Measurements from ENCODE around the gene LYST.
"Not testable (repeated sequence)": the region's sequence is repeated elsewhere in the genome, so short reads cannot be mapped to it uniquely, and the experiment has no call there.

The LYST gene

GRCh38 chr1:235866205-235866912 lies at the start of gene LYST:
TSS of gene LYST (minus strand) at chr1:235866906. CDS start at chr1:235830417, 36,489 bp downstream.
- Mint-ChIP-seq H3K4me3 (peak within 1 kb of the TSS; percentile 94), H3K4me1 (ENCODE audit: low read depth) (peaks cover 47% of the 10 kb centered on the region), H3K36me3 (ENCODE audit: low read depth) (peaks cover 18% of the 10 kb centered on the region), H3K27me3 (no peaks in the 10 kb centered on the region), H3K27ac (peak within 1 kb of the TSS; percentile 96), H3K9me3 (no peaks in the 10 kb centered on the region)
- intact Hi-C loops (cut with micrococcal nuclease): loop anchor here (1.0 to 10.0 kb wide), 4 partner anchors 14 to 105 kb away; no protein-coding TSS in a partner anchor

GRCh38 chr1:235915489-235915888 lies 48.8 kb upstream of the LYST start:
- Mint-ChIP-seq H3K27ac (peak overlapping the region; percentile 23), H3K4me1 (ENCODE audit: low read depth) (peaks cover 75% of the 10 kb centered on the region)
- H3K4me3 Mint-ChIP-seq; H3K27me3 Mint-ChIP-seq; intact Hi-C loops (cut with micrococcal nuclease); H3K36me3 Mint-ChIP-seq (ENCODE audit: low read depth); H3K9me3 Mint-ChIP-seq: not testable (repeated sequence)

- Mint-ChIP-seq H3K4me3 (no peak overlapping the region), H3K4me1 (ENCODE audit: low read depth) (peaks cover 75% of the 10 kb centered on the region), H3K27ac (no peak overlapping the region), H3K9me3 (no peaks in the 10 kb centered on the region), H3K27me3 (no peaks in the 10 kb centered on the region), H3K36me3 (ENCODE audit: low read depth) (no peaks in the 10 kb centered on the region)
- intact Hi-C loops (cut with micrococcal nuclease): no loop called here
Measured at GRCh38 chr1:235913311-235913710, 46.6 kb upstream of the LYST start.

GRCh38 chr1:235911876-235912275 lies 45.2 kb upstream of the LYST start:
- Mint-ChIP-seq H3K27ac (no peak overlapping the region), H3K36me3 (ENCODE audit: low read depth) (no peaks in the 10 kb centered on the region), H3K9me3 (no peaks in the 10 kb centered on the region), H3K4me3 (no peak overlapping the region), H3K4me1 (ENCODE audit: low read depth) (peaks cover 68% of the 10 kb centered on the region), H3K27me3 (no peaks in the 10 kb centered on the region)
- intact Hi-C loops (cut with micrococcal nuclease): no loop called here

GRCh38 chr1:235911300-235911662 lies 44.6 kb upstream of the LYST start:
- no peak overlapping the region for H3K27ac Mint-ChIP-seq
- no peaks in the 10 kb centered on the region for H3K36me3 Mint-ChIP-seq (ENCODE audit: low read depth)
- no peak overlapping the region for H3K4me3 Mint-ChIP-seq
- H3K9me3 Mint-ChIP-seq: no peaks in the 10 kb centered on the region
- H3K4me1 Mint-ChIP-seq (ENCODE audit: low read depth): peaks cover 63% of the 10 kb centered on the region
- intact Hi-C loops (cut with micrococcal nuclease): no loop called here
- no peaks in the 10 kb centered on the region for H3K27me3 Mint-ChIP-seq

GRCh38 chr1:235910357-235911299 lies 43.9 kb upstream of the LYST start:
- peak overlapping the region; percentile 12 for H3K27ac Mint-ChIP-seq
- H3K27me3 Mint-ChIP-seq: no peaks in the 10 kb centered on the region
- no peak overlapping the region for H3K4me3 Mint-ChIP-seq
- H3K36me3 Mint-ChIP-seq (ENCODE audit: low read depth): no peaks in the 10 kb centered on the region
- H3K4me1 Mint-ChIP-seq (ENCODE audit: low read depth): peaks cover 57% of the 10 kb centered on the region
- intact Hi-C loops (cut with micrococcal nuclease): no loop called here
- no peaks in the 10 kb centered on the region for H3K9me3 Mint-ChIP-seq

- Mint-ChIP-seq H3K36me3 (ENCODE audit: low read depth) (no peaks in the 10 kb centered on the region), H3K27ac (peak overlapping the region; percentile 12), H3K27me3 (no peaks in the 10 kb centered on the region), H3K4me1 (ENCODE audit: low read depth) (peaks cover 45% of the 10 kb centered on the region), H3K4me3 (peak overlapping the region; percentile 6), H3K9me3 (no peaks in the 10 kb centered on the region)
- intact Hi-C loops (cut with micrococcal nuclease): no loop called here
Measured at GRCh38 chr1:235908742-235909520, 42.2 kb upstream of the LYST start.

GRCh38 chr1:235907897-235908240 lies 41.2 kb upstream of the LYST start:
- Mint-ChIP-seq H3K9me3 (no peaks in the 10 kb centered on the region), H3K27me3 (no peaks in the 10 kb centered on the region), H3K4me1 (ENCODE audit: low read depth) (peaks cover 49% of the 10 kb centered on the region), H3K4me3 (no peak overlapping the region), H3K36me3 (ENCODE audit: low read depth) (no peaks in the 10 kb centered on the region), H3K27ac (no peak overlapping the region)
- intact Hi-C loops (cut with micrococcal nuclease): no loop called here

- peaks cover 50% of the 10 kb centered on the region for H3K4me1 Mint-ChIP-seq (ENCODE audit: low read depth)
- H3K36me3 Mint-ChIP-seq (ENCODE audit: low read depth): no peaks in the 10 kb centered on the region
- H3K27ac Mint-ChIP-seq: no peak overlapping the region
- intact Hi-C loops (cut with micrococcal nuclease): no loop called here
- no peaks in the 10 kb centered on the region for H3K9me3 Mint-ChIP-seq
- no peak overlapping the region for H3K4me3 Mint-ChIP-seq
- no peaks in the 10 kb centered on the region for H3K27me3 Mint-ChIP-seq
Measured at GRCh38 chr1:235907187-235907896, 40.6 kb upstream of the LYST start.

- Mint-ChIP-seq H3K9me3 (no peaks in the 10 kb centered on the region), H3K4me3 (no peak overlapping the region), H3K27ac (no peak overlapping the region), H3K4me1 (ENCODE audit: low read depth) (peaks cover 49% of the 10 kb centered on the region), H3K27me3 (no peaks in the 10 kb centered on the region), H3K36me3 (ENCODE audit: low read depth) (no peaks in the 10 kb centered on the region)
- intact Hi-C loops (cut with micrococcal nuclease): no loop called here
Measured at GRCh38 chr1:235906436-235906835, 39.7 kb upstream of the LYST start.

GRCh38 chr1:235903809-235904208 lies 37.1 kb upstream of the LYST start:
- not testable (repeated sequence) for H3K27me3 Mint-ChIP-seq; H3K36me3 Mint-ChIP-seq (ENCODE audit: low read depth); H3K27ac Mint-ChIP-seq; H3K4me3 Mint-ChIP-seq; H3K9me3 Mint-ChIP-seq
- intact Hi-C loops (cut with micrococcal nuclease): loop anchor here (5.0 kb wide), 1 partner anchor 37 kb away; the partner anchor contains the start of gene LYST
- H3K4me1 Mint-ChIP-seq (ENCODE audit: low read depth): peaks cover 45% of the 10 kb centered on the region

GRCh38 chr1:235902677-235903542 lies 36.2 kb upstream of the LYST start:
- no peaks in the 10 kb centered on the region for H3K27me3 Mint-ChIP-seq
- intact Hi-C loops (cut with micrococcal nuclease): loop anchor here (5.0 kb wide), 1 partner anchor 36 kb away; the partner anchor contains the start of gene LYST
- peaks cover 47% of the 10 kb centered on the region for H3K4me1 Mint-ChIP-seq (ENCODE audit: low read depth)
- H3K4me3 Mint-ChIP-seq: no peak overlapping the region
- H3K27ac Mint-ChIP-seq: no peak overlapping the region
- H3K9me3 Mint-ChIP-seq: no peaks in the 10 kb centered on the region
- H3K36me3 Mint-ChIP-seq (ENCODE audit: low read depth): no peaks in the 10 kb centered on the region
